GM12878 (cell line): ENCODE measurements around the gene ARHGEF16. TPM values are rescaled to one million over a fixed set of nuclear protein-coding genes. Genes with fewer than 3 reads are reported as not detected.

ENCODE experiments used
- ATAC-seq: fragments of 200-7000 bp; cut with Tn5 transposase; 3 replicates; pipeline ENCODE4 v1.9.1; 2020; ENCODE audit warnings: mild to moderate bottlenecking, moderate library complexity
- BruUV-seq: library from RNA; stranded (reverse); fragments of 400-500 nt; replicated peaks from 2 replicates; lab custom pipeline; 2021; lab: Mats Ljungman, UMichigan
- CTCF ChIA-PET: fragments of 300-600 bp; sonication (Branson Sonifier 250); formaldehyde crosslinking; extraction: SDS; loops from one replicate; lab custom pipeline; 2021; ENCODE audit warnings: inconsistent platforms; lab: Yijun Ruan, JAX
- POLR2A ChIA-PET: fragments of 350-600 bp; formaldehyde crosslinking; extraction: SDS; loops from one replicate; lab custom pipeline; 2021; ENCODE audit warnings: inconsistent platforms; lab: Charles Lee
- RAD21 ChIA-PET: fragments of 300-600 bp; sonication (Branson Sonifier 250); formaldehyde crosslinking; loops from one replicate; lab custom pipeline; 2023; ENCODE audit warnings: antibody characterized with exemption; ENCODE audit not compliant: unreplicated experiment; lab: Charles Lee
- SMC1A ChIA-PET: fragments of 300-600 bp; sonication (Branson Sonifier 250); formaldehyde crosslinking; loops from one replicate; lab custom pipeline; 2023; ENCODE audit not compliant: unreplicated experiment, uncharacterized antibody; lab: Charles Lee
- DNase-seq: peaks from one replicate; pipeline ENCODE4 v3.0.0-alpha.2; 2011; ENCODE audit warnings: low read depth, low spot score
- FAIRE-seq: peaks from 3 replicates; lab custom pipeline; 2011; peaks lifted over from hg19 to GRCh38; lab: Jason Lieb, UNC
- H2AFZ ChIP-seq: 2 replicates; pipeline ENCODE4 v1.6.0; 2011; ENCODE audit warnings: low read depth, low read length, control low read depth; ENCODE audit not compliant: control insufficient read depth
- H3K27ac ChIP-seq: 2 replicates; pipeline ENCODE4 v1.5.1; 2011; ENCODE audit warnings: control low read depth; ENCODE audit not compliant: control insufficient read depth, insufficient read depth
- H3K27me3 ChIP-seq, 2 experiments: replicated peaks in 1 of 2; 2 replicates each; pipeline versions ENCODE4 v1.6.0 to v1.6.1; 2011; ENCODE audit warnings: low read length in 1 of 2; ENCODE audit not compliant: control insufficient read depth in 2 of 2, insufficient read depth in 2 of 2
- H3K36me3 ChIP-seq, 2 experiments: 2 replicates each; pipeline ENCODE4 v1.5.1; 2011; ENCODE audit warnings: low read length in 1 of 2; ENCODE audit not compliant: control insufficient read depth in 2 of 2, insufficient read depth in 2 of 2
- H3K4me1 ChIP-seq: 2 replicates; pipeline ENCODE4 v1.6.1; 2011; ENCODE audit warnings: mild to moderate bottlenecking, low read length, moderate library complexity, mixed read lengths; ENCODE audit not compliant: control insufficient read depth, insufficient read depth
- H3K4me2 ChIP-seq: 2 replicates; pipeline ENCODE4 v1.6.0; 2011; ENCODE audit warnings: control low read depth; ENCODE audit not compliant: control insufficient read depth, insufficient read depth
- H3K4me3 ChIP-seq: fragments of 200-600 bp; sonication (generic); 2 replicates; pipeline ENCODE4 v1.5.1; 2016
- H3K79me2 ChIP-seq: 2 replicates; pipeline ENCODE4 v1.6.0; 2011; ENCODE audit warnings: low read length; ENCODE audit not compliant: control insufficient read depth, insufficient read depth
- H3K9ac ChIP-seq: 2 replicates; pipeline ENCODE4 v1.8.0; 2011; ENCODE audit warnings: low read length, control low read depth, mixed read lengths; ENCODE audit not compliant: control insufficient read depth, insufficient read depth
- H3K9me3 ChIP-seq: replicated peaks from 3 replicates; pipeline ENCODE4 v1.5.1; 2011; ENCODE audit warnings: mild to moderate bottlenecking, low read length; ENCODE audit not compliant: control insufficient read depth, insufficient read depth
- H4K20me1 ChIP-seq: 2 replicates; pipeline ENCODE4 v1.6.0; 2011; ENCODE audit not compliant: control insufficient read depth, insufficient read depth
- BHLHE40 ChIP-seq, 2 experiments: fragments of 450-650 bp in 1 of 2; IDR thresholded peaks; 2 replicates each; pipeline ENCODE4 v1.6.1; 2011 to 2017; ENCODE audit warnings: low read depth in 2 of 2, borderline replicate concordance in 1 of 2, improper control_type of control experiment in 1 of 2, low read length in 1 of 2, mild to moderate bottlenecking in 1 of 2
- RELB ChIP-seq: fragments of 450-650 bp; IDR thresholded peaks from 2 replicates; pipeline ENCODE4 v1.6.1; 2017; ENCODE audit warnings: low read depth, mild to moderate bottlenecking, moderate library complexity
- SKIL ChIP-seq: fragments of 450-650 bp; IDR thresholded peaks from 2 replicates; pipeline ENCODE4 v1.6.1; 2017; ENCODE audit warnings: mild to moderate bottlenecking, low read depth, inconsistent platforms; ENCODE audit not compliant: poor library complexity, severe bottlenecking
- WGBS: methylation state at CpG from one replicate; pipeline ENCODE4 v1.1.6; 2016; ENCODE audit warnings: low lambda C conversion rate; ENCODE audit not compliant: insufficient replicate concordance, insufficient coverage; ENCODE audit errors: missing lambda C conversion rate; 5-methylcytosine and 5-hydroxymethylcytosine counted together
- in situ Hi-C: fragments of 300-500 bp; cut with MboI; formaldehyde crosslinking; loops from 9 replicates; pipeline ENCODE4 v1.14.3; 2018; ENCODE audit warnings: mixed read lengths
- intact Hi-C: fragments of 100-400 bp; cut with micrococcal nuclease; formaldehyde crosslinking; loops from one replicate; pipeline ENCODE4 v1.14.2; 2022; ENCODE audit not compliant: unreplicated experiment
- polyA plus RNA-seq, 11 experiments: library from polyadenylated mRNA; depleted of rRNA in 4 of 11; unstranded in 6 of 11; stranded (reverse) in 5 of 11; fragments of >200 nt; fragmentation: Nextera tagmentation in 4 of 11; fragmentation: Illumina TruSeq in 1 of 11; extraction: Ambion mirVana in 4 of 11; extraction: Trizol in 1 of 11; gene quantifications; 1 replicate in 1 of 11; 2 replicates in 10 of 11; pipeline versions ENCODE4 v1.2.1 to v1.2.3, GENCODE V29; 2011 to 2016; ENCODE audit warnings: inconsistent platforms in 2 of 11, missing spikeins in 2 of 11, low read depth in 1 of 11
- total RNA-seq, 4 experiments: library from RNA; depleted of rRNA in 3 of 4; stranded (reverse); fragments of >200 nt in 3 of 4; fragmentation: Illumina TruSeq in 1 of 4; extraction: Trizol in 1 of 4; gene quantifications; 2 replicates each; pipeline versions ENCODE4 v1.2.1 to v1.2.3, GENCODE V29; 2013 to 2021

Gene ARHGEF16
- total and polyA plus RNA-seq, 10 of the 15 experiments (the other 5 are each of a cell fraction or from before 2014, with no cell fraction given): not detected

DNA sequence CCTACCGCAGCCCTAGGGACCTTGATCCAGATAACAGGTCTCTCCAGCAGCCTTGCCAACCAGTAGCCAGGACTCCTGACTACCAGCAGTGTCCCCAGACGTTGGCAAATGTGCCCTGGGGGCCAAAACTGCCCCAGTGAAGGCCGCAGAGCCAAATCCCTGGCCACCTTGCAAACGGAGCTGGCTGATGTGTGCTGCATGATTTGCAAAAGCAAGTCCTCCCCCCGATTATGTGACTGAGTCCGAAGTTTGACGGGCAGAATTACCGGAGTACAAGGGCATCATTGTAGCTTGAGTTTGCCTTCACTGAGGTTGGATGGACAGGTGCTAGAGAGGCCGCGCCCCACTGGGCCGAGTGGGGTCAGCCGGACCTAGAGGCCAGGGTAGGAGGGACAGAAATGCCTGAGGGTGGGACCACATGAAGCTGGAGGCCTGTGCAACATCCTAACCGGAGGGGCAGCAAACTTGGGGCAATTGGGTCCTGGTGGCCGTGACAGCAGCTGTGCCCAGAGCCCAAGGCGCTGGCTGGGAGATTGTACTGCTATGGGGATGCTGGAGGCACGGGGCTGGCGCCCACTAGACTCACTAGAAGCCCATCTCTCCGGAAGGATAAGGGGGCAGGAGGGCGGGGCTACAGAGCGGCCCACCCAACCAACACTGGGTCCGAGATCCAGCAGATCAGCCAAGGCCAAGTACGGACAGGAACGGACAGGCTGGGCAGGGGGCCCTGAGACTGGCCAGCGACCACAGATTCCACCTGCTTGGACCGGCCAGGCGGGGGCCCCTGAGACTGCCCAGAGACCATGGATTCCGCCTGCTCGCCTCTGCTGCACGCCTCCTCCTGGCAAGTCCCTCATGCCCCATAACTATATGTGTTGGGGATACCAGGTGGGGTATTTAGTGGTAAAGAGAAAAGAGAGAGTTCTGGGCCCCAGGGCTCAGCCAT, 2.8 kb downstream of the ARHGEF16 start:
- Histone ChIP-seq H3K4me1 (no peaks in the 10 kb centered on the region), H3K4me2 (no peak overlapping the region), H3K9ac (no peak overlapping the region), H3K9me3 (no peaks in the 10 kb centered on the region), H2AFZ (no peak overlapping the region), H3K4me3 (no peak overlapping the region), H3K27ac (no peak overlapping the region), H4K20me1 (no peaks in the 10 kb centered on the region), H3K79me2 (no peaks in the 10 kb centered on the region), H3K27me3 (no peaks in the 10 kb centered on the region; a peak in 1 of 4 replicates), H3K36me3 (no peaks in the 10 kb centered on the region)
- FAIRE-seq (no peak), ATAC-seq (no peak), DNase-seq (no peak)
- no TSS peak for BruUV-seq
- RAD21 ChIA-PET: no interaction called here
- POLR2A ChIA-PET: no interaction called here
- SMC1A ChIA-PET: no interaction called here
- CTCF ChIA-PET: no interaction called here
- intact Hi-C loops: no loop called here
- WGBS: 56% methylated on average over 29 of the region's 29 CpGs
- in situ Hi-C loops: no loop called here
- TF ChIP-seq RELB (no peak), BHLHE40 (IDR thresholded peaks at IDR 0.05; ENCODE audit: borderline replicate concordance in 1 of 2, low read depth in 2 of 2, low read length in 1 of 2) (no peak), SKIL (no peak)
